Osteoblast (primary cell): ENCODE measurements around the gene METTL24. TPM values are rescaled to one million over a fixed set of nuclear protein-coding genes. Genes with fewer than 3 reads are reported as not detected.

Source experiments
- DNase-seq: peaks from one replicate; pipeline ENCODE4 v3.0.0; 2011; ENCODE audit warnings: low spot score, mixed read lengths; ENCODE audit not compliant: insufficient read length; ENCODE audit errors: missing footprints
- H2AFZ ChIP-seq: 2 replicates; pipeline ENCODE4 v1.6.0; 2011; ENCODE audit warnings: mild to moderate bottlenecking, low read length
- H3K27ac ChIP-seq: 2 replicates; pipeline ENCODE4 v1.5.1; 2011; ENCODE audit warnings: mild to moderate bottlenecking, low read depth, low read length, moderate library complexity
- H3K27me3 ChIP-seq: 2 replicates; pipeline ENCODE4 v1.6.0; 2012; ENCODE audit warnings: mild to moderate bottlenecking, control low read depth, inconsistent platforms, low read length, moderate library complexity; ENCODE audit not compliant: insufficient read depth
- H3K36me3 ChIP-seq: 2 replicates; pipeline ENCODE4 v1.5.1; 2011; ENCODE audit warnings: mild to moderate bottlenecking, low read length, control low read depth, moderate library complexity; ENCODE audit not compliant: insufficient read depth
- H3K4me1 ChIP-seq: 2 replicates; pipeline ENCODE4 v1.5.1; 2011; ENCODE audit warnings: mild to moderate bottlenecking, low read length, control low read depth, moderate library complexity; ENCODE audit not compliant: insufficient read depth
- H3K4me2 ChIP-seq: 2 replicates; pipeline ENCODE4 v1.6.0; 2011; ENCODE audit warnings: mild to moderate bottlenecking, low read length; ENCODE audit not compliant: insufficient read depth
- H3K4me3 ChIP-seq: fragments of 200-600 bp; sonication (generic); 3 replicates; pipeline ENCODE4 v1.5.1; 2012; ENCODE audit warnings: mild to moderate bottlenecking, low read length, inconsistent platforms; ENCODE audit not compliant: insufficient read depth
- H3K79me2 ChIP-seq: 2 replicates; pipeline ENCODE4 v1.6.0; 2012; ENCODE audit warnings: mild to moderate bottlenecking, low read length, control low read depth, inconsistent platforms; ENCODE audit not compliant: insufficient read depth
- H3K9me3 ChIP-seq: 2 replicates; pipeline ENCODE4 v1.5.1; 2011; ENCODE audit warnings: low read depth, low read length, control low read depth
- H4K20me1 ChIP-seq: 2 replicates; pipeline ENCODE4 v1.6.0; 2012; ENCODE audit warnings: mild to moderate bottlenecking, low read length, control low read depth; ENCODE audit not compliant: insufficient read depth
- CTCF ChIP-seq: IDR thresholded peaks from 2 replicates; pipeline ENCODE4 v1.5.1; 2011; ENCODE audit warnings: mild to moderate bottlenecking, low read depth, low read length, moderate library complexity; ENCODE audit errors: extremely low read depth
- total RNA-seq: library from RNA; depleted of rRNA; stranded (reverse); fragments of >200 nt; gene quantifications from 2 replicates; pipeline ENCODE4 v1.2.3, GENCODE V29; 2012

Gene METTL24
- total RNA-seq, 1 donor: 0.36 TPM

- Histone ChIP-seq H3K27ac (no peak overlapping the region), H4K20me1 (no peaks in the 10 kb centered on the region), H2AFZ (no peak overlapping the region), H3K4me1 (no peaks in the 10 kb centered on the region), H3K9me3 (no peaks in the 10 kb centered on the region), H3K27me3 (peaks cover 2% of the 10 kb centered on the region), H3K4me2 (no peak overlapping the region), H3K4me3 (no peak overlapping the region), H3K36me3 (no peaks in the 10 kb centered on the region), H3K79me2 (no peaks in the 10 kb centered on the region)
- no peak for DNase-seq
- TF ChIP-seq CTCF: no peak
Measured at GRCh38 chr6:110394409-110394808, 36.3 kb upstream of the METTL24 start.

- no peaks in the 10 kb centered on the region for H3K79me2 ChIP-seq
- H3K9me3 ChIP-seq: no peaks in the 10 kb centered on the region
Measured at GRCh38 chr6:110392727-110393126, 34.6 kb upstream of the METTL24 start.

GRCh38 chr6:110390404-110390803 is 32.3 kb upstream of the METTL24 start:
- Histone ChIP-seq H2AFZ (no peak overlapping the region), H3K9me3 (no peaks in the 10 kb centered on the region), H3K4me2 (no peak overlapping the region), H4K20me1 (no peaks in the 10 kb centered on the region), H3K79me2 (no peaks in the 10 kb centered on the region), H3K27me3 (peaks cover 5% of the 10 kb centered on the region), H3K4me3 (no peak overlapping the region), H3K27ac (no peak overlapping the region), H3K4me1 (no peaks in the 10 kb centered on the region), H3K36me3 (no peaks in the 10 kb centered on the region)
- DNase-seq: no peak
- no peak for TF ChIP-seq CTCF

More at GRCh38 chr6:110392727-110393126, 34.6 kb upstream of the METTL24 start:
- H3K4me1 ChIP-seq: no peaks in the 10 kb centered on the region
- no peak for TF ChIP-seq CTCF
- H3K4me3 ChIP-seq: no peak overlapping the region
- H3K36me3 ChIP-seq: no peaks in the 10 kb centered on the region
- DNase-seq: no peak
- peaks cover 2% of the 10 kb centered on the region for H3K27me3 ChIP-seq
- no peaks in the 10 kb centered on the region for H4K20me1 ChIP-seq
- H3K27ac ChIP-seq: no peak overlapping the region
- no peak overlapping the region for H2AFZ ChIP-seq
- no peak overlapping the region for H3K4me2 ChIP-seq

- no peak overlapping the region for H3K27ac ChIP-seq
- no peak overlapping the region for H3K4me3 ChIP-seq
- no peak overlapping the region for H2AFZ ChIP-seq
- DNase-seq: no peak
- no peak overlapping the region for H3K4me2 ChIP-seq
- no peaks in the 10 kb centered on the region for H3K79me2 ChIP-seq
- H3K4me1 ChIP-seq: no peaks in the 10 kb centered on the region
- no peaks in the 10 kb centered on the region for H4K20me1 ChIP-seq
- H3K27me3 ChIP-seq: peaks cover 5% of the 10 kb centered on the region
- no peaks in the 10 kb centered on the region for H3K36me3 ChIP-seq
- H3K9me3 ChIP-seq: no peaks in the 10 kb centered on the region
- TF ChIP-seq CTCF: no peak
Measured at GRCh38 chr6:110389689-110390382, 31.7 kb upstream of the METTL24 start.
